Hepatic stellate cell (primary cell): Measurements from ENCODE around the gene HLA-DQB1.

Experiments
- DNase-seq: peaks from one replicate; pipeline ENCODE4 v3.0.0; 2011; ENCODE audit warnings: low spot score

Gene HLA-DQB1

DNA sequence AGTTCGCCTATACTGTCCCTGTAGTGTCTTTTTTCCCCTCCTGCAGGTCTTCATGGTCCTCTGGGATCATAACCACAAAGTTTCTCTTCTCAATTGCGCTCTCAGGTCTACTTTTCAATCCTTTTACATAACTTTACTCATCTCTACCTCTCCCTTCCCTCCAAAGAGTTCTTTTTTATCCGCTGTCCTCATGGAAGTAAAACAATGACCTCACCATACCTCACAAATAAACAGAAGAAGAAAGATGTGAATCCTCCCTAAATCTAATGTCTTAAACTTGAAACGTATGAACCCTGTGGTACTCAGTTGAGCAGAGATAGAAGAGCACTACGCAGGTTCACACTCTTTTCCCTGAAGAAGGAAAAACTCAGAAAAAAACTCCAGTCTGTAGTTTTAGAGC lies 41.3 kb downstream of the HLA-DQB1 start:
- no peak for DNase-seq

DNA sequence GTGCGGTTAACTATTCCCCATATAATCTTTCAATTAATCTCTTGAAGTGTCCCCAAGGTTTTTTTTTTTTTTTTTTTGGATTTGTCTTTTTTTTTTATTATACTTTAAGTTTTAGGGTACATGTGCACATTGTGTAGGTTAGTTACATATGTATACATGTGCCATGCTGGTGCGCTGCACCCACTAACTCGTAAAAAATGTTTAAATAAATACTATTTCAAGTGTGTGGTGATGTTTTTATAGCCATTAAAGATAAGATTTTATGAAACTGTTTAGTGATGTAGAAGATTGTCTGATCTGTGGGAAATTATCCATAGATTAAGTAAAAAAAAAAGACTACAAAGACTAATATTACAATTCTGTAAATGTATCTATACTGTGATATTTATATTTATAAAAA lies 41.9 kb downstream of the HLA-DQB1 start:
- no peak for DNase-seq

DNA sequence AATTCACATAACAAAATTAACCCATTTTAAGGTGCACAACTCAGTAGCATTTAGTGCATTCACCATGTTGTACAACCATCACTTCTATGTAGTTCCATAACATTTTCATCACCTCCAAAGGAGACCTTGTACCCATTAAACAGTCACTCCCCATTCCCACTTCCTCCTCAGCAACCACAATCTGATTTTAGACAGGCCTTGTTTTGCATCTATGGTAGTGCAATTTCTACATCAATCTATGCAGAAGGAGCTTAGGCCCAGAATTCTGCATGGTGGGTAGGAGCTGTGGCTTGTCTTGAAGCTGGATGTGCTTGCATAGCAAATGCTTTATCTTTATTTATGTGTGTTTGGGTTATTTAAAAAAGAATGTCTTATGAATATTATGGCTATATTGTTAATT lies 42.8 kb downstream of the HLA-DQB1 start:
- DNase-seq = no peak

DNA sequence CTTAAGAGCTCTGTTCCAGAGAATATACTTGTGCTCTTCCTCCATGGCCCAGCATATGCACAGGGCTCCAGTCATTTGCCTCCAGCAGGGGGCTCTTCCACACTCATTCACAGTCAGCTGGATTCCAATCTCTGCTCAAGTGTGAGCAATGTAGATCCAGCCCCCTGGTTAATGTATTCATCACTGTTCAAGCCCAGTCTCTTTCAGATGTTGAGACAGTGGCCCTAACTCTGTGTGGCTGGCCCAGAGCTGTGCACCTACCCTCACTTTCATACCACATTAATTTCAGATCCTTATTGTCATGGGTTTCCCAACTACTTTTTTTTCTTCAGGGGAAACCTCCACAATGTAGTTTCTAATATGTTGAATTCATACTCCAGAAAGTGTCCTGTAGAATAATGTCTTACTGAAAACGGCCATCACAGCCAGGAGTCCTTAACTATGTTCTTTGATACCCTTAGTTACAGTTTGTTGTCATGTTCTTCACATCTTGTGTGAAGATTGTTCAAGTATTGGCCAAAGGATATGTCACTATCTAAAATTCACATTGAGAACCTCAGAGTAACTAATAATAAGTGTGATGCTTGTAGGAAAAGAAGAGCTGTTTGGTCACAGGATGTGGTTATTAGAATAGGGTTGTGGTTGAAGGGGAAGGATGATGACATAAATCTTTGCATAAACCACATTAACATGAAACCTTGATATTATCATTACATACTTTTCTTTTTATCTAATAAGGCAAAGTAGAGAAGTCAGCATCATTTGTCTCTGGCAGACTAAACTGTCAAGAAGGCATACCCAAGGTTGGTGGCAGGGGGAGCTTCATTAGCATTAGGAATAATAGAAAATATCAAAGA lies 43.7 kb downstream of the HLA-DQB1 start:
- DNase-seq = peak; percentile 9

DNA sequence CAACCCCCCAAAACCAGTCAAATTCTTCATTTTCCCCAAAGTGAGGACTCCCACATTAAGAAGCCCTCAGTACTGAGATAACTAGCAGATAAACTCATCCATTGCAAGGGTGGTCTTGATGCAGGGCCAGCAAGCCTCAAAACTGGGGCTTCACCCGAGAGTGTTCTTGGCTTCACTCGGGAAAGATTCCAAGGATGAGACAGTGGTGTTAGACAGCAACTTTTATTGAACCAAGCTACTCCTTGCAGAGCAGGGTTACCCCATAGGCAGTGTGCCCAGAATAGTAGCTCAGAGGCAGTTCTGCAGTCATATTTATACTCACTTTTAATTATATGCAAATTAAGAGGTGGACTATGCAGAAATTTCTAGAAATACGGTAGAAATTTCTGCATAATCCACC lies 45.1 kb downstream of the HLA-DQB1 start:
- no peak for DNase-seq

DNA sequence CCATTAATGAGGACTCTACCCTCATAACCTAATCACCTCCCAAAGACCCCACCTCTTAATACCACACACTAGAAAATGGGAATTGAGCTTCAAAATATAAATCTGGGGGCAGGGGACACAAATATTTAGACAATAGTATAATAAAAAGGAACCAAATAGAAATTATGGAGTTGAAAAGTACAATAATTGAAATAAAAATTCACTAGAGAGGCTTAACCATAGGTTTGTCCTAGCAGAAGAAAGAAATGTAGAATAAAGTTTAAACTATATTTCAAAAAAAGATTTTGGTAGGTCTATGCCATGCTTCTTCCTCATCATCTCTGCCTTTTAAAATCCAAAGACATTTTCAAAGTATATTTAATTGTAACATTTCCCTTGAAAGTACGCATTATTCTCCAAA lies 48.7 kb downstream of the HLA-DQB1 start:
- no peak for DNase-seq

DNA sequence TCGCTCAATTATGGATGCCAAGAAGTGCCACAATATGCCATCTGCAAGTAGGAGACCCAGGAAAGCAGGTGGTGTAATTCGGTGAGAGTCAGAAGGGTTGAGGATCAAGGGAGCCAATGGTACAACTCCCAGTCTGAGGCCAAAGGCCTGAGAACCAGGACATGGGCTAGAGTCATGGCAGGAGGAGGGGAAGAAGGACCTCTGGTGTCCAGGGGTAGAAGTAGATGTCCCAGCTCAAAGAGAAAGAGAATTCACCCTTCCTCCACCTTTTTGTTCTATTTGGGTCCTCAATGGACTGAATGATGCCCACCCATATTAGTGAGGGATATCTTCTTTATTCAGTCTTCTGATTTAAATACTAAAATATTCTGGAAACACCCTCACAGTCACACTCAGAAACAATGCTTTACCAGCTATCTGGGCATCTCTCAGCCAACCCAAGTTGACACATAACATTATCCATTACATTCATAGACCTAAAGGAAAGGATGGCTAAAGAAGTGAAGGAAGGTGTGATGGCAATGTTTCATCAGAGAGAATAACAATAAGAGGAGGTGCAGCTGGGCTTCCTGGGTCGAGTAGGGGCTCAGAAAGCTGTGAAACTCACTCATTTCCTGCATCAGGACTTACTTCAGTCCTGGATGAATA lies 50.4 kb downstream of the HLA-DQB1 start:
- DNase-seq = no peak

DNA sequence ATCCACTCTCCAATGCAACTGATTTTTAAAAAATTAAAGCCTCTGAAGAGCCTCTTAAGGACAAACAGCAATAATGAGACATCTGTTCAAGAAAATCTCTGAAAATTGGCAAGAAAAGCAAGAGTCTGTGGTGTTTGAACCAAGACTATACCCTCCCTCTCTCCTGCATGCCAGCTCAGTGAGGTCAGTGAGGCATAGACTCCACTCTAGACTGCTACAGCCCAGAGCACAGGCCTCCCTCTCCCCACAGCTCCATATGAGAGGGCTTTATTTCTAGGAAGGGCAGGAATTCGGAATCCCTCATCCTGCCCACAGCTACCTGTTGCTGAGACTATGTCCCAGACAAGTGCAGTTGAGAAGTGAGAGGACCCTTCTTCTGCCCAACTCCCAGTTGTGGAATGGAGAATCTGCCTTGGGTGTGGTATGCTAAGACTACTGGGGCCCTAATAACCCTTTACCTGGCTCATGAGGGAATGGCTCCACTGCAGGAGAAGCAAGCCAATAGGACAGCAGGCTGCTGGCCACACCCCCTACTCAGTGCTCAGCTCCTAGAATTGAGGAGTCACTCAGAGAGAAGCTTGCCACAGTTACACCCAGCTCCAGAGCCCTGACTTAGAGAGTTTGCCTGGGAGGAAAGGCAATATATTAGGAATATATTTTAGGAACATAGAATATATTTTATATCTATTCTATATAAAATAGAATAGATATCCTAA lies 51.9 kb downstream of the HLA-DQB1 start:
- DNase-seq = no peak

DNA sequence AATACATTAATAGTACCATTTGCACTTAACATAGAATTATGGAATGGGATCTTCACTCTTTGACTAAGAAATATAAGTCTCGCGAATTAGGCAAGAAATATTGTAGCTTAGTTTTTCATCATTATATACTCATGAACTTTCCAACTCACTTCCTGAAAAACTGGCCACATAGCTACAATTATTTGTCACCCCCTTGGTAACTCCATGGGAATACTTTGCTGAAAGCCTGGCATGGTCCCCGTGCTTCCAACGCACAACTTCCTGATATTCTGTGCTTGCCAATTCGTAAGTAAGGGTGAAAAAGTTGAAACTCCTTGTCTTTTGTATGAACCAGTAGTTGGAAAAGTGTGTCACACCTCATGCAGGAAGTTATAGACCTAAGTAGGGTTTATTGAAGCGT lies 53.0 kb downstream of the HLA-DQB1 start:
- DNase-seq = no peak

DNA sequence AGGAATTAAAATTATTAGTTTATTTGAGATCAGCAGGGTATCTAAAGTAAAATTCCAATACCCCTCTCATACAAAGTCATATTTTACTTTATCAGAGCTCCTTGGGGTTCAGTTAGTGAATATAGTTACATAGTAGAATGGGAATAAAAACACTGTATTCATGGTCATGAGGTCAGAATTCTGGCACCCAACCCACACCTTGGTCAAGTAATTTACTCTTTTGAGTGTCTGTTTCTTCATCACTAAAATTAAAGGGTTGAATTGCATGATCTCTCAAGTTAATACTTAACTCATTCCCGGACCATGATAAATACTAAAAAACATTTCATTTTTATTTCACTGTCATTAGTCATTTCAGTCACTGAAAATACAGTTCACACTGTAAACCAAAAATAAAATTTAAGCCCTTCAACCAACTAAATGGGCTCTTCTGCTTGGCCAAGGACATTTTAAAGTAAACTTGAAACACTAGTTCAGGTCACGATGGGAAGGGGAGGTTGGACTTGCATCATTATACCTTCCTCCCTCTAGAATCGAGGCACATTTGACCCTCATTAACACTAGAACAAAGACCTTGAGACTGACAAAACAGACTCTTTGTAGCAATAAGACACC lies 55.7 kb downstream of the HLA-DQB1 start:
- no peak for DNase-seq

DNA sequence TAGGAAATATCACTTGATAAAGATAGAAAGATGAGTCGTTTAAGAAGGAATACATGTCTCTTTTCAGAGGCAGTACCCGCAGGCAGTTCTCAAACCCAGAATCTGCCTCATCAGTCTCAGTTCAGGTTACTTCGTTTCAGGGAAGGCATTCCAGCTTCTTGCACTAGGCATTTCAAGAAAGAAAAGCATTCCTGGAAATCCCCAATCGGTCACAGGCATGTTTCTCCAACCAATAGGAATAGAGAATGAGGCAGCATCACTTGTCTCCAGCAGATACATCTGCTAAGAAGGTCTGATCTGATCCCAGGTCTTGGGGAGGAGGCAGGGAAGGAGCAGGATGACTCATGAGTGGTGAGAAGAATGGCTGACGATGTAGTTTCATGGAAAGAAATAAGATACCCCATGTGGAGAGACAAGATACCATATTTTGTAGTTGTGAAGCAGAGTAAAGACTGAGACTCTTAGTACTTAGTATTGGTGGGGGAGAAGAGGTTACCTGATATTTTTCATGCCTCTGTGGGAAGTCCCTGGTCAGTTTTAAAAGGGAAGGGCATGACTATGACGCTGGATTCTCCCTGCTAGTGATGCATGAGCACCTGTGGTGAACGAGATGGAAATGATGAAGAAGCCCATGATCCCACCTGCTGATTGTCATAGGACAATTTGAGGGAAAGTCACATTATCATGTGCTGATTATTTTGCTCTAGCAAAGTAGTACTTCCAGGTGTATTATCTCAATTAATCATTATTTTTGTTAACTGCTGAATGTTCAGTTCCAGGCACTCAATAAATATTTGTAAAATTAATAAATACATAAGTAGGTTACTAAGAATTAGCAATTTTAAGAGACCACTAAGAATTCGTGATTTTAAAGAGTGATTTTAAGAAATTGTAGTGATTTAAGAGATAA lies 56.5 kb downstream of the HLA-DQB1 start:
- peak; percentile 49 for DNase-seq
